Left ventricle myocardium inferior (tissue), 1 donor: ENCODE data around the gene DOC2A. TPM values are rescaled to one million over a fixed set of nuclear protein-coding genes. Genes with fewer than 3 reads are reported as not detected.
"Not testable (repeated sequence)": the region's sequence is repeated elsewhere in the genome, so short reads cannot be mapped to it uniquely, and the experiment has no call there.

Source experiments
- DNase-seq: peaks from one replicate; pipeline ENCODE4 v3.0.0-alpha.2; 2020
- H3K27ac ChIP-seq: fragments of 200-600 bp; replicated peaks from 2 replicates; pipeline ENCODE4 v1.8.0; 2021
- H3K27me3 ChIP-seq: fragments of 200-600 bp; 2 replicates; pipeline ENCODE4 v1.8.0; 2021; ENCODE audit warnings: low read depth
- H3K36me3 ChIP-seq: fragments of 200-600 bp; 2 replicates; pipeline ENCODE4 v1.8.0; 2021
- H3K4me1 ChIP-seq: fragments of 200-600 bp; 2 replicates; pipeline ENCODE4 v1.8.0; 2021
- H3K4me3 ChIP-seq: fragments of 200-600 bp; 2 replicates; pipeline ENCODE4 v1.8.0; 2021; ENCODE audit warnings: mild to moderate bottlenecking, moderate library complexity
- H3K9me3 ChIP-seq: fragments of 200-600 bp; replicated peaks from 2 replicates; pipeline ENCODE4 v1.8.0; 2021
- intact Hi-C: fragments of 100-400 bp; cut with micrococcal nuclease; formaldehyde crosslinking; loops from one replicate; pipeline ENCODE4 v1.11.0; 2022
- total RNA-seq: library from RNA; stranded (reverse); fragmentation: NEBNext Ultra II Directional; extraction: Animal tissue kit (Norgen Biotek cat#: 25700); gene quantifications from one replicate; pipeline ENCODE4 v1.2.1, GENCODE V29; 2021
- TF ChIP-seq, protein P1 (sequence below): fragments of 200-600 bp; IDR thresholded peaks from 2 replicates; pipeline ENCODE4 v1.8.0; 2021; ENCODE audit warnings: antibody characterized with exemption, mild to moderate bottlenecking, borderline replicate concordance
- donor health status: DM: no; HTN: yes; CAD: no; lungs with severe emphysema.

The DOC2A gene
- total RNA-seq, 1 donor from 2014 or later, result 0.66 TPM

DNA sequence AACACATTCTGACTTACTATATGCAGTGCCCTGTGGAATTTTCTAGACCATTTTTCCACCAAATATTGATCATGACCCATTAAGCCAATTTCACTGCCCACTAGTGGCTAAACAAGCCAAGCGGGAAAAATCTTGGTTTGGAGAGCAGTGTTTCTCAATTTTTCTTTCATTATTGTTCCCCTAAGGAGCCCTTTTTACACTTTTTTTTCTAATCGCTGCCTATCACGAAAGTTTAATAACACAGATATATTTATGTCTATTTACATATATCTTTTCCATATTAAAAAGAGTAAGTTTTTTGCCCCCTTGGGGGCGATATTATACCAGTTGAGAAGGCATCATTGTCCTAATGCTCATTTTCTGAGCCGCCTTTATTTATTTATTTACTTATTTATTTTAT, 31.0 kb upstream of the DOC2A start:
- no peaks in the 10 kb centered on the region for H3K9me3 ChIP-seq
- intact Hi-C loops, result no loop called here
- H3K36me3 ChIP-seq, result no peaks in the 10 kb centered on the region
- TF ChIP-seq, protein P1, sequence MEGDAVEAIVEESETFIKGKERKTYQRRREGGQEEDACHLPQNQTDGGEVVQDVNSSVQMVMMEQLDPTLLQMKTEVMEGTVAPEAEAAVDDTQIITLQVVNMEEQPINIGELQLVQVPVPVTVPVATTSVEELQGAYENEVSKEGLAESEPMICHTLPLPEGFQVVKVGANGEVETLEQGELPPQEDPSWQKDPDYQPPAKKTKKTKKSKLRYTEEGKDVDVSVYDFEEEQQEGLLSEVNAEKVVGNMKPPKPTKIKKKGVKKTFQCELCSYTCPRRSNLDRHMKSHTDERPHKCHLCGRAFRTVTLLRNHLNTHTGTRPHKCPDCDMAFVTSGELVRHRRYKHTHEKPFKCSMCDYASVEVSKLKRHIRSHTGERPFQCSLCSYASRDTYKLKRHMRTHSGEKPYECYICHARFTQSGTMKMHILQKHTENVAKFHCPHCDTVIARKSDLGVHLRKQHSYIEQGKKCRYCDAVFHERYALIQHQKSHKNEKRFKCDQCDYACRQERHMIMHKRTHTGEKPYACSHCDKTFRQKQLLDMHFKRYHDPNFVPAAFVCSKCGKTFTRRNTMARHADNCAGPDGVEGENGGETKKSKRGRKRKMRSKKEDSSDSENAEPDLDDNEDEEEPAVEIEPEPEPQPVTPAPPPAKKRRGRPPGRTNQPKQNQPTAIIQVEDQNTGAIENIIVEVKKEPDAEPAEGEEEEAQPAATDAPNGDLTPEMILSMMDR, result peak; percentile 60
- peaks cover under 1% of the 10 kb centered on the region for H3K27me3 ChIP-seq
- no peak for DNase-seq
- H3K27ac ChIP-seq, result no peak overlapping the region
- no peaks in the 10 kb centered on the region for H3K4me1 ChIP-seq
- H3K4me3 ChIP-seq, result no peak overlapping the region

DNA sequence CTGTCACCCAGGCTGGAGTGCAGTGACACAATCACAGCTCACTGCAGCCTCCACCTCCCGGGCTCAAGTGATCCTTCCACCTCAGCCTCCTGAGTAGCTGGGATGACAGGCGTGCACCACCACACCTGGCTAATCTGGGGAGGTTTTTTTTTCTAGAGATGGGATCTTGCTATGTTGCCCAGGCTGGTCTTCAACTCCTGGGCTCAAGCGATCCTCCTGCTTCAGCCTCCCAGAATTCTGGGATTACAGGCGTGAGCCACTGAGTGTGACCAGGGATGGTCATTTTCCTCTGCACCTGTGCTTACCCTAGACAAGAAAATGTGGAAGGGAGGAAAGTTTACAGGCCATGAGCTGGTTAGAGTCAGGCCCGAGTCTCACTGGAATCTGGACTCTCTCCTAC, 29.9 kb upstream of the DOC2A start:
- H3K4me3 ChIP-seq, DNase-seq, intact Hi-C loops, H3K27ac ChIP-seq, H3K9me3 ChIP-seq, H3K36me3 ChIP-seq, H3K4me1 ChIP-seq: not testable (repeated sequence)
- peaks cover 12% of the 10 kb centered on the region for H3K27me3 ChIP-seq

DNA sequence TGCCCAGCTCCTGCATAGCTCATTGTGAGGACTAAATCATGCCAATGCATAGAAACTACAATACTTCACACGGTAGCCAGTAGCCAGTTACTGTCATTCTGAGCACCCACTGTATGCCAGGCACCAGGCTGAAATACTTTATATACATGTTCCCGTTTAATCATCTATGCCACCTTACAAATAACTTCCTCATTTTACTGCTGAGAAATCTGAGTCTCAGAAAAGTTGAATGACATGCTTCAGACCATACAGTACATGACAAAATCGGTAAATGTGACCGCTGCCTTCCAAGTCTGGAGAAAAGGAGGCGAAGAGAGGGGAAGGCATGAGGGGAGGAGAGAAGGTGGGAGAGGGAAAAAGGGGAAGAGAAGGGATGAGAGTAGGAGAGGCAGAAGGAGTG, 29.4 kb upstream of the DOC2A start:
- no peak for DNase-seq
- H3K4me1 ChIP-seq, result no peaks in the 10 kb centered on the region
- intact Hi-C loops, result no loop called here
- H3K27me3 ChIP-seq, result peaks cover 17% of the 10 kb centered on the region
- TF ChIP-seq, protein P1, result no peak
- H3K4me3 ChIP-seq, result no peak overlapping the region
- no peaks in the 10 kb centered on the region for H3K9me3 ChIP-seq
- no peaks in the 10 kb centered on the region for H3K36me3 ChIP-seq
- no peak overlapping the region for H3K27ac ChIP-seq

DNA sequence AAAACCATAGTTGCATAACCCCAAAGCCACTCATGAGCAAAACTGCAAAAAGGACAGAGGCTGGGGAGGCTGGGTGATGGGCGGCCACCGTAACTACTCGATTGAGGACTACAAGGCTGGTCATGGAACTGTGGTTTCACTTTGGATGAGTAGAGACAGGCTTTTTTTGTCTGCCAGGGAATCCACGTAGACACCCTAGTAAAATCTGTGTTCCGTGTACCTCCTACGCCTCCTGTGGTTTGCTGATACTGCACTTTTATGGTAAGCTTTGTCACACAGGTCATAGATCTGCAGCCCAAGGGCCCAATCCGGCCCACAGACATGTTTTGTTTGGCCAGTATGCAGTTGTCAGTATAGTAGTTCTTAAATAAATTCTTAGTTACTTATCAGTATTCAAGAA, 22.4 kb upstream of the DOC2A start:
- Histone ChIP-seq H3K27ac (no peak overlapping the region), H3K9me3 (no peaks in the 10 kb centered on the region), H3K4me1 (peaks cover 9% of the 10 kb centered on the region), H3K27me3 (peaks cover 86% of the 10 kb centered on the region), H3K4me3 (no peak overlapping the region), H3K36me3 (no peaks in the 10 kb centered on the region)
- TF ChIP-seq, protein P1, result no peak
- DNase-seq, result no peak
- intact Hi-C loops, result no loop called here

DNA sequence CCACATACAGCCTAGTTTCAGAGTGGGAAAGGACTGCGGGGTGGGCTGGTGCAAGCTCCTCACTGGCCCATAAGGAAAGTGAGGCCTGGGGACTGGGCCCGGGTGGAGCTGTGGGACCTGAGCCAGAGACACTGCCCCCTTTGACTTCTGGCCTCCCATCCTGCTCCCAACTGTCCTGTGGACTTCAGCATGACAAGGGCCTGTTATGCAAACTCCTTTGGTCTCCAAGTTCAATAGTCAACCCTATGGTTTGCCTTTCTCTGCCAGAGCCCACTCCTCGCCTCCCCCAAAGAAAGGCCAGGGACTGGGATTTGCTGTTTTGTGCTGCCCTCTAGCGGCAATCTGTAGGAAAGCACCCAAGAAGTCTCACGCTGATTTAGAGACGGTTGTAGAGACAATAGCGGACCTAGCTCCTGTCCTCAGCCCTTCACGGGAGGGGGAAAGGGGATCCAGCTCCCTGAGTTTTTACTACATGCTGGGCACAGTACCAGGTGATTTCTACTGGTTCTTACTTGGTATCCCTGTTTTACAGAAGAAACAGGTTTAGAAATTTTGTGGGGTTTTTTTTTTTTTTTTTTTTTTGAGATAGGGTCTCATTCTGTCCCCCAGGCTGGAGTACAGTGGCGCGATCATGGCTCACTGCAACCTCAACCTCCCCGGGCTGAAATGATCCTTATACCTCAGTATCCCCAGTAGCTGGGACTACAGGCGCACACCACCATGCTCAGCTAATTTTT, 21.4 kb upstream of the DOC2A start:
- no peaks in the 10 kb centered on the region for H3K36me3 ChIP-seq
- peaks cover 96% of the 10 kb centered on the region for H3K27me3 ChIP-seq

DNA sequence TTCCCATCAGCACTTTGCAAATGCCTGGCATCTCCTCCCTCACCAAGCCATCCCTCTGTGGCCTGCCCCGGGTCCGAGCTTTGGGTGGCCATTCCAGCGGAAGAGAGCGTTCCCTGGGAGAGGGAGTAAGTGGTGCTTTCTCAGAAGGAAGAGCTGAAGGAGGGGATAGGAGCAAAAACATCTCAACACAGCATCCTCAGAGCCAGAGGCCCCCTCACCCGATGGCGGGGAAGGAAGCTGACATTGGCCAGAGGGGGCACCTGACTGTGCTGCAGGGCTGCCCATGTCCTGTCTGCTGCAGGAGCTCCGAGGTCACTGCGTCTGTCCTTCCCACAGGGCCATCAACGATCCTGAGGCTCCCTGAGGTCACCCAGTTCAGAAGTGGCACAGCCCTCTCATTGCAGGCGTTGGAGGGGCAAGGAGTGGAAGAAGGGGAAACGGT, 20.7 kb upstream of the DOC2A start:
- intact Hi-C loops, result no loop called here
- TF ChIP-seq, protein P1, result no peak
- Histone ChIP-seq H3K27ac (no peak overlapping the region), H3K4me1 (peaks cover 9% of the 10 kb centered on the region), H3K27me3 (peaks cover 100% of the 10 kb centered on the region), H3K36me3 (no peaks in the 10 kb centered on the region), H3K9me3 (no peaks in the 10 kb centered on the region), H3K4me3 (no peak overlapping the region)
- no peak for DNase-seq

More for the DNA sequence above, 21.4 kb upstream of the DOC2A start:
- Histone ChIP-seq H3K27ac (no peak overlapping the region), H3K4me1 (peaks cover 9% of the 10 kb centered on the region), H3K4me3 (no peak overlapping the region), H3K9me3 (no peaks in the 10 kb centered on the region)
- TF ChIP-seq, protein P1, result peak; percentile 67
- intact Hi-C loops, result no loop called here
- no peak for DNase-seq
